PC-3 (cell line): Measurements from ENCODE around the gene GATD1.

ENCODE experiments used
- CTCF ChIP-seq: fragments of 300-600 bp; sonication (generic); conservative IDR thresholded peaks from 2 replicates; pipeline ENCODE4 v1.5.1; 2017; ENCODE audit warnings: antibody characterized with exemption, low read depth, mild to moderate bottlenecking, low read length
- EZH2 ChIP-seq: fragments of 300-600 bp; sonication (generic); IDR thresholded peaks from one replicate; pipeline ENCODE4 v1.6.1; 2017; ENCODE audit warnings: antibody characterized with exemption, mild to moderate bottlenecking, low read length; ENCODE audit not compliant: unreplicated experiment
- EZH2phosphoT487 ChIP-seq: fragments of 300-600 bp; sonication (generic); IDR thresholded peaks from 2 replicates; pipeline ENCODE4 v1.6.1; 2018; ENCODE audit warnings: mild to moderate bottlenecking, antibody characterized with exemption, low read length, borderline replicate concordance

- TF ChIP-seq EZH2phosphoT487, result no peak
- TF ChIP-seq CTCF, result no peak
- no peak for TF ChIP-seq EZH2
Observed at GRCh38 chr11:772429-773390, 4.6 kb downstream of the GATD1 start.
